AG09309 (cell line): ENCODE results near the gene FNIP2.
"Not testable (repeated sequence)": the region's sequence is repeated elsewhere in the genome, so short reads cannot be mapped to it uniquely, and the experiment has no call there.

Source experiments
- DNase-seq: peaks from one replicate; pipeline ENCODE4 v3.0.0-alpha.2; 2010; ENCODE audit warnings: low read depth
- H3K4me3 ChIP-seq: 2 replicates; pipeline ENCODE4 v1.5.1; 2011; ENCODE audit warnings: mild to moderate bottlenecking, low read depth, low read length, moderate library complexity; ENCODE audit not compliant: control insufficient read depth
- CTCF ChIP-seq: IDR thresholded peaks from 2 replicates; pipeline ENCODE4 v1.5.1; 2011; ENCODE audit warnings: mild to moderate bottlenecking, low read depth, low read length, inconsistent platforms; ENCODE audit not compliant: insufficient read depth, control insufficient read depth; ENCODE audit errors: missing control alignments

FNIP2 gene

GRCh38 chr4:158754385-158755180, 14.2 kb upstream of the FNIP2 start:
- DNase-seq = peak; percentile 71
- no peak for TF ChIP-seq CTCF
- H3K4me3 ChIP-seq = no peak overlapping the region

- not testable (repeated sequence) for H3K4me3 ChIP-seq, DNase-seq
Measured at GRCh38 chr4:158755819-158756218, 13.0 kb upstream of the FNIP2 start.

GRCh38 chr4:158756588-158756987, 12.2 kb upstream of the FNIP2 start:
- no peak for DNase-seq
- TF ChIP-seq CTCF = no peak
- H3K4me3 ChIP-seq = no peak overlapping the region

- TF ChIP-seq CTCF = no peak
- peak; percentile 64 for DNase-seq
- no peak overlapping the region for H3K4me3 ChIP-seq
Measured at GRCh38 chr4:158758142-158758541, 10.7 kb upstream of the FNIP2 start.

- TF ChIP-seq CTCF = no peak
- H3K4me3 ChIP-seq = no peak overlapping the region
- no peak for DNase-seq
Measured at GRCh38 chr4:158758703-158759102, 10.1 kb upstream of the FNIP2 start.

GRCh38 chr4:158759539-158759938, 9.3 kb upstream of the FNIP2 start:
- DNase-seq, H3K4me3 ChIP-seq: not testable (repeated sequence)

- no peak for DNase-seq
- no peak for TF ChIP-seq CTCF
- H3K4me3 ChIP-seq = no peak overlapping the region
Measured at GRCh38 chr4:158760866-158761265, 8.0 kb upstream of the FNIP2 start.

GRCh38 chr4:158762553-158762952, 6.3 kb upstream of the FNIP2 start:
- no peak overlapping the region for H3K4me3 ChIP-seq
- DNase-seq = no peak
- no peak for TF ChIP-seq CTCF
